DMS53 treated with DMSO at 0.1 percent for 48 hours (cell line): Measurements from ENCODE around the gene MTPN.
A peak's percentile ranks its signal among the peaks of the same experiment; 100 is the strongest.

ENCODE experiments used
- DNase-seq: peaks from one replicate; lab custom pipeline; 2025; ENCODE audit not compliant: unreplicated experiment; lab: John Stamatoyannopoulos, UW

The MTPN gene

DNA sequence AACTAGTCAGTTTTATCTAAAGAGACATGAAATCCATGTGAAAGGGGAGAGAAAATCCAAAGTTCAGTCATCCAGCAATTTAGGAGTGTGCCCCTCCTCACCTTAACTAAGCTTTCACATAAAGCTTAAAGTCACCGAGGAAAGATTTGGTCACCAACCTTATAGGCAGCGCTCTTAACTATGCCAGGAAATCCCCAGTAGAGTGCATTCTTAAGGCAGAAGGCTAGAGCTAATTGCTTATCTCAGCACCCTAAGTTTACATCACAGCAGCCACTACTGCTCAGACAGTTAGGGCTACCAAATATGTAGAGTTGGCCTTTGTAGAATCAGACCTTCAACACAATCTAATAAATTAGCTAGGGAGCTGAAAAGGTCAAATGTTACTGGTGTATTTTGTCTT, 47.9 kb downstream of the MTPN start:
- DNase-seq: no peak

GRCh38 chr7:135928136-135928535, 49.0 kb downstream of the MTPN start:
- DNase-seq: no peak

- no peak for DNase-seq
Observed at GRCh38 chr7:135925210-135925609, 51.9 kb downstream of the MTPN start.

DNA sequence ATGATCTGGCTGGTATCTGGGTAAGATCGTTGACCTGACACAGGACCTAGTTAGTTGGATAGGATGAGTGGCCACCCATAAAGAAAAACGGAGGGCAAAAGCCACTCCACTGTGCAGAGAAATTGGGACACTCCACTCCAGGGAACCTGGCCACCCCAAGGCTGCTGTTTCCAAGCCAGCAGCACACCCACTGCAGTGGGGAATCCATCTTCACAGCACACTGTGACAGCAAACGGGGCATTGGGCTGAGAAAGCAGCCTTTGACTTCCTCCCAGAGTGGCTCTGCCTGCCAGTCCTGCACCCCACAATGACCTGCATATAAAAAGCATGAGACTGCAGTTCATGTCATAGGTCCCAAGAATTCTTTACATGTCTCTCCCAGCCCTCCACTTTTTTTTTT, 52.9 kb downstream of the MTPN start:
- DNase-seq: no peak

DNA sequence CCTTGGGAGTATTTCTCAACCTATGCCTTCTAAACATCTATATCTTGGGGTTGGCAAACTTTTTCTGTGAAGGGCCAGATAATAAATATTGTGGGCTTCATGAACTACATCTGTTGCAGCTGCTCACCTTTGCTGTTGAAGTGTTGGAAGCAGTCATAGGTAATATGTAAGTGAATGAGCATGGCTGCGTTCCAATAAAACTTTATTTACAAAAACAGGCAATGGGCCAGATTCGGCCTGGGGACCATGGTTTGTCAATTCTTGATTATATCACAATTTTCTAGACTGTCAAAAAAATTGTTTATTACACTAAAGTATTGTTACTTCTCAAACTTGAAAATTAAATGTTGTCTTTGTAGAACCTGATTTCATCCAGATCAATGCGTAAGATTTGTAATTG, 54.9 kb downstream of the MTPN start:
- no peak for DNase-seq

DNA sequence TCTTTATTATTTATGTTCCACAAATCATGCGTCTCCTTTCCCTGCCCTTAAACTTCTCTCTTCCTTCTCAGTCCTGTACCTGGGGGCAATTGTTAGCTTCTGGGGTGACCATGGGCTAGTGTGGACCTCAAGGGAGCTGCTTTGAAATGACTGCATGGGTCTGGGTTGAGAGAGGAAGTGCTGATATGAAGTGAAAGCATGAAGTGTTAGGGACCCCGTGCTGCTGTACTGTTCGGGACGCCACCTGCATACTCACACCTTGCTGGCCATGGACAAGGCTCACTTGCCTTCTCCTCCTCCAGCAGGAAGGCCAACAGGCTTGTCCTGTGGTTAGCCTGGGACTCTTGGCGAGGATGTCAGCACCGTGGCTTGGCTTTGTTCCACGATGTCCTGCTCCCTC, 56.7 kb downstream of the MTPN start:
- DNase-seq: no peak

DNA sequence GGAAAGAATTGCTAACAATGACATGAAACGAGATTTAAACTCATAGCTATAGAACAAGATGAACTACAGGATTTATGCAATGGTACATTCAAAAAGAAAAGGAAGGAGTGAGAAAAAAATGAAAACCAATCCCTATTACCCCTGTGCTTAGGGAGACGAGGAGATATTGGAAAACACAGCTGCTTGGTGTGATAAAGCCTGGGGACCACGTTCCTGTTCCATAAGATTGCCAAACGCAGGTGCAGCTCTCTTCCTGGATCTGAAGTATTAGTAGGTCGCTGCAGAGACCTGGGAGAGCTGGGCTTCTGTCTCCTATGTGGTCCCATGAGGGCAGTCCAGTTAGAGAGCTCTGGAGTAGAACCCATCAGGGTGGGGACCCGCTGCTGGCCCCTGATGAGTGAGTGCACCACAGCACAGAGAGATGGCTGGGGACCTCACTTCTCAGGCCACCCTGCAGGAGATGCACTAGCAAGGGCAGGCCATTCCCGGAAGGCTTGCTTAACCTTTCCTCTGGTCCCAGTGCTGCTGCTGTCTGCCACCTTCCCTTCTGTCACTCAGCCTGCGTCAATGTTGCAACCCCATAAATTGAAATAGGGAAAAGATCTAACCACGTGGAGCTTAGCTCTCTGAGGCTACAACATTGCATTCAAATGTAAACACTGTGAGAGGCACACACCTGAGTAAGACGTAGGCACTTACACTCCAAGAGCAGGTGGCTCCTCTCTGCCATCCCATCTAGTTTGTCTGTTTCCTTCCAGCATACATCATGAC, 57.9 kb downstream of the MTPN start:
- peak; percentile 92 for DNase-seq

- DNase-seq: no peak
Observed at GRCh38 chr7:135918134-135918533, 59.0 kb downstream of the MTPN start.

GRCh38 chr7:135917721-135918120, 59.4 kb downstream of the MTPN start:
- DNase-seq: no peak

DNA sequence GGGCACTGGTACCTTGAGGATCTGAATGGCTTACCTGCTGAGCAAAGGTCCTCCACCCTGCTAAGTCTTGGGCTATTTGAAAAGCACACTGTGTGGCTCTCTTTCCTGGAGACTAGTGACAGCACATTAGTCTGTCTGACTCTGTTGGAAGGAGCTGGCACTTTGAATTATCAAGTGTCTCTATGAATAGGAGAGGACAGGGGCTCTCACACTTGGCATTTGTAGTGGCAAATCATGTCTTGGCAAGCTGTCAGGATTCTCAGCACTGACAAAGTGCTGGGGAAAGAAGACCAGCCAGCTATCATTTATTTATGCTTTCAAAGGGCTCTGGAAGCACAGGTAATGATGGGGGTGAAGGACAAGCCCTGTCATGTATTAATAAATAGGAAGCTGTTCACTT, 62.8 kb downstream of the MTPN start:
- no peak for DNase-seq

DNA sequence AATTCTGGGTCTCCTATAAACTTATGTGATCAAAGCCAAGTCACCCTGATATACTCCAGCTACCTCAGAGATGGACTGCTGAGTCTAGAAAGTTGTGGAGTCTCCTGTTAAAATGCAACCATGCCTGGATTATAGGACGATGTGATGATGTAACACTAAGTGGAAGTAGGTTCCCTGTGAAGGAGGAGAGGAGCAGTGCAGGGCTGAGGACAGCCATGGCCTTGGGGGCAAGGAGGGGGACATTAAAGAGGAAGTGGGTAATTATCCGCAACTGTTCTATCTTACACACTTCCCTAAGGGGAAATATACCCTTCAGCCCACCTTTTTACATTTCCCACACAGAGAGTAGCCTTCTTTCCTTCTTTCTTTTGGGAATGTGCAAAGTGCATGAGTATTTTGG, 63.8 kb downstream of the MTPN start:
- DNase-seq: no peak

DNA sequence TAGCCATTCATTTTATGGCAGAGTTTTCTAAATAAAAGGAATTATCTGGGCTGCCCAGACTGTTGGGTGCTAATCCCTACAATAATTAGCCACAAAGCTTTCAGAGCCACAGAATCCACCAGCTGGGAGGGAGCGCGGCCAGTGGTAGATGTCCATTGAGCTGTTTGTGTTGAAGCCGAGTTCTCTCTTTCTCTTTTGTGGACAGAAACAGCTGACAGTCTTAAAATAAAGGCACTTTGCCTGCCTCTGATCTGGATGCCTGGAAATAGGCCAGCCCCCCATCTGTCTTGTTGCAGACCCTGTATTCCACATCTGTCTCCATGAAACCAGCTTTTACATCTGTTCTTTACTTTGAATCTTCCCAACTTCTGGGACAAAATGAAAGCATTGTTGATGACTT, 66.1 kb downstream of the MTPN start:
- DNase-seq: no peak

GRCh38 chr7:135910393-135911036, 66.6 kb downstream of the MTPN start:
- DNase-seq: no peak

DNA sequence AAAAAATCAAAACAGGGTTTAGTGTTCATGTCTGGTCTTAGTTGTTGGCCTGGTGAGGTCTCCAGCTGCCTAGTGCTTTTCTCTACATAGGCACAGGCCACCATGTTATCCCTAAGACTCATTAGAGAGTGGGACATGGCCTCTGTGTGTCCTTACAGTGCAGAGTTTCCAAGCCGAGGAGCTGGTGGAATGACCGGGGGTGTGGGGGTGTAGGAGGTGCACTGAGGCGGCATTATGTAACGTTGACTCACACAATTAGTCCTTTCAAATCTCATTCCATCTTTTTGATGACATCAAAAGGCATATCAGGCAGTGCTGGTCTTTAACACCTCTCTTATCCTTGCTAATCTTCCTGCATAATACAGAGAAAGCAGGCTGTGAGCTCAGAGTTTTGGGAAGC, 71.3 kb downstream of the MTPN start:
- DNase-seq: no peak

DNA sequence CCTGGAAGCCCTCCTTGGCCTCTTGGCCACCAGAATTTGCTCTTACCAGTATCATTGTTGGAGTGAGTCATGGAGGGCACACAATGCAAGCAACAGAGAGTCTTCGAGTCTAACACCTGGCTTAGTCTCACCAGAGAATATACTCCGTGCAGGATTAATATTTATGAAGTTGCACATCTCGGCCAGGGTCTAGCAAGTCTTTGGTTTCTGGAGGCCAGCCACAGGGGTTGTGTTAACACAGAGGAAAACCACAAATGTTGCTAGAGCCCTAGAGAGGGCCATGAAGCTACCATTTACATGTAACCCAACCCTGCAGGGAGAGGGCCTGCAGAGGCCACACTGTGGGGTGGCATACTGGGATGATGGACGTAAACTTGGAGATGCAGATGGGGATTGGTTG, 71.8 kb downstream of the MTPN start:
- no peak for DNase-seq

GRCh38 chr7:135904282-135904681, 72.9 kb downstream of the MTPN start:
- DNase-seq: no peak

DNA sequence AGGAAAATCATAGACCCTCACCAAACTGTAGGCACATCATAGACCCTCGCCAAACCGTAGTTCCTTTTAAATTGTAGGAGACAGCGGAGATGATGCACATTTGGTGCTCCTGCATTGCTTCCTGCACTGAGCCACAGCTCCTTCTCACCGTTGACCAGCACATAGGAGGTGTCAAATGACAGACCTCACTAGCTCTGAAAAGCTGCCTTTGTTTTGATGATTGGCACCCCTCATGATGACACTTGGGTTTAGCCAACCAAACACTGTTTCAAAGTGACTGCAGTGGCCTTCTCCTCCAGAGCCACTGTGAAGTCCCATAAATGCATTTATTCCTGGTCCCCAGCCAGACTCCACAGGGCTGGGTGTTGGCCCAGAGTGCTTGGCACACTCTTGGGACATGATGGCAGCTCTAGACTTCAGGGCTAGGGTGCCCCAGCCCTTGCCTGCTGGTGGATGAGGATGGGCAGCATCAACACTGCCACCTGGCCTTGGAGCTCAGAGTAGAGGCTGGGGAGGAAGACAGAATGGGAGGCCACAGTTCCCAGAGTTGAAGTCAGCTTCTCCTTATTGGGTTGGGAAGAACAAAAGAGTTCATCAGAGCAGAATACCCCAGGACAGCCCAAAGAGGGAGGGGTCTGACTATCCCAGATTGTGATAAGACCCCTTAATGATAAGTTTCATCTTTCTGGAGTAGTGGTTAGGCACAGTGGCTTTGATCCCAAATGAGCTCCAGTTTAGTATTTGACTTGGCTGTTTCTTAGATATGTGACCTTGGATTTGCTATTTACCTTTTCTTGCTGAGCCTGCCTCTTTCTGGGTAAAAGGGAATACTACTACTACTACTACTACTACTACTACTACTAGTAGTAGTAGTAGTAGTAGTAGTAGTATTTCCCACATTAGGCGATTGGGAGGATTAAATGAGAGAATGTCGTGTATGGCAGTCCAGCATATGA, 75.3 kb downstream of the MTPN start:
- no peak for DNase-seq

DNA sequence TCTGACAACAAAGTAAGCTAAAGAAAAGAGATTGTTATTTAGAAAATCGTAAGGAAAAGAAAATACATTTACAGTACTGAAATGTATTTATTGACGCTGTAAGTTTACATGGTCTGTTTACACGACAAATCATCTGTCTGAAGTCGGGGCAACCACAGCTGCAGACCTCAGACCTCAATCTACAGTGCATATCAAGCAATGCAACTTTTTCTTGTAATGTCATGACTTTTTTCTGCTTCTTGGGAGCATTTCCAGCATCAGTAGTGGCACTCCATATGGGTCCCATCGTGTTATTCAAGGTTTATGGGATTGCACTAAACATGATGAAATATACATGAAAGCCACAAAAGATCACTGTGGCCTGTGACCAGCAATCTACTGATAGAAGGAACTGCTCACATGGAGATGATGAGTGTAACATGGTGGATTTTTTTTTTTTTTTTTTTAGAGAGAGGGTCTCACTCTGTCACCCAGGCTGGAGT, 77.1 kb downstream of the MTPN start:
- DNase-seq: no peak

- DNase-seq: no peak
Observed at GRCh38 chr7:135899458-135900064, 77.6 kb downstream of the MTPN start.

- DNase-seq: no peak
Observed at GRCh38 chr7:135898226-135898625, 78.9 kb downstream of the MTPN start.

DNA sequence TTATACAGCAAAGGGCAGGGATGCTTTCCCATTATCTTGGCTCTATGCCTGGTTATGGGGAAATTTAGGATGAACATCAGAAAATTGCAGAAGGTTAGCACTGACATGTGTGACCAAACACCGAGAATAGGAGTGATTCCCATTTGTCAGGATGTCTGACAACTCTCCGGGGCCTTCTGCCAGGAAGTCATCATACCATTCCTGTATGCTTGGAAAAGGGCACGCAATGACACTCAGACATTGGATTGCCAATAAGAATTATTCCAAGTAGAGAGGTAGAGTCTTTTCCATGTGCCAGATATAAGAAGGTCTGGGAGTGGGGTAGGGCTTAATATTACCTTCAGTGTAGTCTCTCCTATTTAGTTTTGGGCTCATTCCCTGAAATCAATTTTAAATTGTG, 82.3 kb downstream of the MTPN start:
- DNase-seq: no peak
